Measurements from ENCODE around the gene FTSJ1. TPM values are rescaled to one million over a fixed set of nuclear protein-coding genes. Genes with fewer than 3 reads are reported as not detected.

The FTSJ1 gene
- total RNA-seq, 1 donor from 2014 or later: 32.2 TPM

- DNase-seq (ENCODE audit: low spot score): no peak
- H3K4me2 ChIP-seq: no peak overlapping the region
- H4K20me1 ChIP-seq (ENCODE audit: low read depth): no peaks in the 10 kb centered on the region
- H2AFZ ChIP-seq (replicated peaks): no peak overlapping the region
- Mint-ChIP-seq H3K27me3 (ENCODE audit: insufficient read depth, low read depth) (peaks cover 14% of the 10 kb centered on the region), H3K36me3 (no peaks in the 10 kb centered on the region), H3K4me1 (peaks cover 36% of the 10 kb centered on the region), H3K27ac (no peak overlapping the region), H3K4me3 (no peak overlapping the region), H3K9me3 (peaks cover 21% of the 10 kb centered on the region)
- H3K36me3 ChIP-seq: no peaks in the 10 kb centered on the region
- H3K9me3 ChIP-seq (ENCODE audit: low read depth): no peaks in the 10 kb centered on the region
- H3K4me3 ChIP-seq: no peak overlapping the region
- H3K27me3 ChIP-seq: no peaks in the 10 kb centered on the region
- H3K79me2 ChIP-seq (ENCODE audit: low read depth): peaks cover 8% of the 10 kb centered on the region
- H3K4me1 ChIP-seq: peaks cover 15% of the 10 kb centered on the region
- no peak overlapping the region for H3K27ac ChIP-seq
- no peak overlapping the region for H3K9ac ChIP-seq
- H3F3A ChIP-seq (ENCODE audit: low read depth): peaks cover 15% of the 10 kb centered on the region
- TF ChIP-seq EZH2phosphoT487 (IDR thresholded peaks at IDR 0.05) (no peak), CTCF (IDR thresholded peaks at IDR 0.05) (no peak), EZH2 (IDR thresholded peaks at IDR 0.05) (no peak)
These were observed 5.2 kb upstream of the FTSJ1 start for GRCh38 chrX:48470833-48471118.

- no peaks in the 10 kb centered on the region for H3K36me3 ChIP-seq
- peaks cover 15% of the 10 kb centered on the region for H3F3A ChIP-seq (ENCODE audit: low read depth)
- H3K9me3 ChIP-seq (ENCODE audit: low read depth): no peaks in the 10 kb centered on the region
- no peak overlapping the region for H2AFZ ChIP-seq (replicated peaks)
- Mint-ChIP-seq H3K36me3 (no peaks in the 10 kb centered on the region), H3K4me1 (peaks cover 36% of the 10 kb centered on the region), H3K27me3 (ENCODE audit: insufficient read depth, low read depth) (peaks cover 12% of the 10 kb centered on the region), H3K27ac (peak overlapping the region; percentile 2), H3K4me3 (no peak overlapping the region), H3K9me3 (peaks cover 21% of the 10 kb centered on the region)
- no peaks in the 10 kb centered on the region for H3K27me3 ChIP-seq
- no peak overlapping the region for H3K27ac ChIP-seq
- no peak overlapping the region for H3K4me2 ChIP-seq
- peaks cover 15% of the 10 kb centered on the region for H3K4me1 ChIP-seq
- H4K20me1 ChIP-seq (ENCODE audit: low read depth): no peaks in the 10 kb centered on the region
- DNase-seq (ENCODE audit: low spot score): no peak
- H3K4me3 ChIP-seq: no peak overlapping the region
- no peak overlapping the region for H3K9ac ChIP-seq
- TF ChIP-seq EZH2 (IDR thresholded peaks at IDR 0.05) (no peak), CTCF (IDR thresholded peaks at IDR 0.05) (no peak), EZH2phosphoT487 (IDR thresholded peaks at IDR 0.05) (no peak)
- H3K79me2 ChIP-seq (ENCODE audit: low read depth): peaks cover 15% of the 10 kb centered on the region
These were observed 4.5 kb upstream of the FTSJ1 start for GRCh38 chrX:48471504-48471903.

GRCh38 chrX:48472225-48472624 lies 3.8 kb upstream of the FTSJ1 start:
- H3K27me3 ChIP-seq: no peaks in the 10 kb centered on the region
- Mint-ChIP-seq H3K9me3 (peaks cover 21% of the 10 kb centered on the region), H3K4me3 (no peak overlapping the region), H3K36me3 (no peaks in the 10 kb centered on the region), H3K4me1 (peaks cover 41% of the 10 kb centered on the region), H3K27me3 (ENCODE audit: insufficient read depth, low read depth) (peaks cover 11% of the 10 kb centered on the region), H3K27ac (no peak overlapping the region)
- H4K20me1 ChIP-seq (ENCODE audit: low read depth): no peaks in the 10 kb centered on the region
- H3K4me3 ChIP-seq: no peak overlapping the region
- no peak for DNase-seq (ENCODE audit: low spot score)
- no peak overlapping the region for H2AFZ ChIP-seq (replicated peaks)
- peaks cover 15% of the 10 kb centered on the region for H3K4me1 ChIP-seq
- H3K4me2 ChIP-seq: no peak overlapping the region
- TF ChIP-seq EZH2 (IDR thresholded peaks at IDR 0.05) (no peak), EZH2phosphoT487 (IDR thresholded peaks at IDR 0.05) (no peak), CTCF (IDR thresholded peaks at IDR 0.05) (no peak)
- H3K27ac ChIP-seq: no peak overlapping the region
- no peaks in the 10 kb centered on the region for H3K36me3 ChIP-seq
- no peak overlapping the region for H3K9ac ChIP-seq
- H3K79me2 ChIP-seq (ENCODE audit: low read depth): peaks cover 22% of the 10 kb centered on the region
- H3F3A ChIP-seq (ENCODE audit: low read depth): peaks cover 15% of the 10 kb centered on the region
- H3K9me3 ChIP-seq (ENCODE audit: low read depth): no peaks in the 10 kb centered on the region

Data from neural progenitor cell (in vitro differentiated cells).